H1 (cell line): Measurements from ENCODE around the gene PLD6.
"Not testable (repeated sequence)": the region's sequence is repeated elsewhere in the genome, so short reads cannot be mapped to it uniquely, and the experiment has no call there.

Source experiments
- CTCF ChIP-seq, 3 experiments: IDR thresholded peaks; 1 replicate in 2 of 3; 2 replicates in 1 of 3; pipeline versions ENCODE4 v1.5.1 to v1.6.1; 2011; ENCODE audit warnings: low read length in 3 of 3, mild to moderate bottlenecking in 3 of 3, inconsistent platforms in 2 of 3, low read depth in 1 of 3, moderate library complexity in 1 of 3; ENCODE audit not compliant: insufficient read depth in 1 of 3; ENCODE audit errors: control extremely low read depth in 1 of 3
- EGR1 ChIP-seq: IDR thresholded peaks from 2 replicates; pipeline ENCODE4 v1.6.1; 2011; ENCODE audit warnings: low read depth, low read length, borderline replicate concordance
- GTF2F1 ChIP-seq: IDR thresholded peaks from 2 replicates; pipeline ENCODE4 v1.6.1; 2012; ENCODE audit warnings: low read depth, low read length, improper control_type of control experiment, borderline replicate concordance
- KDM1A ChIP-seq: fragments of 200-600, 300-600 bp; sonication (generic); IDR thresholded peaks from 2 replicates; pipeline ENCODE4 v1.7.1; 2016; ENCODE audit warnings: mild to moderate bottlenecking, low read length, borderline replicate concordance
- KDM4A ChIP-seq: IDR thresholded peaks from one replicate; pipeline ENCODE4 v1.7.1; 2012; ENCODE audit warnings: low read depth, mild to moderate bottlenecking, moderate library complexity, low read length, inconsistent platforms; ENCODE audit not compliant: severe bottlenecking
- POLR2A ChIP-seq, 2 experiments: IDR thresholded peaks; 1 replicate in 1 of 2; 2 replicates in 1 of 2; pipeline ENCODE4 v1.6.1; 2011; ENCODE audit warnings: low read depth in 2 of 2, low read length in 2 of 2, mild to moderate bottlenecking in 2 of 2; ENCODE audit errors: control extremely low read depth in 1 of 2
- SIN3A ChIP-seq, 2 experiments: IDR thresholded peaks in 1 of 2; conservative IDR thresholded peaks in 1 of 2; 2 replicates each; pipeline ENCODE4 v1.6.1; 2011 to 2012; ENCODE audit warnings: low read length in 2 of 2, improper control_type of control experiment in 1 of 2, low read depth in 1 of 2, mild to moderate bottlenecking in 1 of 2
- YY1 ChIP-seq: IDR thresholded peaks from 2 replicates; pipeline ENCODE4 v1.6.1; 2011; ENCODE audit warnings: low read depth, mild to moderate bottlenecking, low read length
- TF ChIP-seq, protein P1 (sequence below): IDR thresholded peaks from 2 replicates; pipeline ENCODE4 v1.6.1; 2012; ENCODE audit warnings: inconsistent platforms

GRCh38 chr17:17158506-17158905, 47.6 kb downstream of the PLD6 start:
- not testable (repeated sequence) for TF ChIP-seq KDM4A; CTCF (IDR thresholded peaks at IDR 0.05; ENCODE audit: control extremely low read depth in 1 of 3, insufficient read depth in 1 of 3, low read depth in 1 of 3, low read length in 3 of 3); POLR2A (IDR thresholded peaks at IDR 0.05; ENCODE audit: control extremely low read depth in 1 of 2, low read depth in 2 of 2, low read length in 2 of 2); SIN3A (conservative IDR thresholded peaks at IDR 0.05 in 1 of 2, IDR thresholded peaks at IDR 0.05 in 1 of 2; ENCODE audit: low read depth in 1 of 2, low read length in 2 of 2); EGR1; GTF2F1; YY1; KDM1A
- TF ChIP-seq, protein P1, sequence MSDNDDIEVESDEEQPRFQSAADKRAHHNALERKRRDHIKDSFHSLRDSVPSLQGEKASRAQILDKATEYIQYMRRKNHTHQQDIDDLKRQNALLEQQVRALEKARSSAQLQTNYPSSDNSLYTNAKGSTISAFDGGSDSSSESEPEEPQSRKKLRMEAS = not testable (repeated sequence)
